ENCODE measurements around the gene BCL7B. TPM values are rescaled to one million over a fixed set of nuclear protein-coding genes. Genes with fewer than 3 reads are reported as not detected.

The BCL7B gene
- total and polyA plus RNA-seq, 2 of the 13 experiments (the other 11 are each of a cell fraction or from before 2014, with no cell fraction given): 24.3 to 38.2 TPM

DNA sequence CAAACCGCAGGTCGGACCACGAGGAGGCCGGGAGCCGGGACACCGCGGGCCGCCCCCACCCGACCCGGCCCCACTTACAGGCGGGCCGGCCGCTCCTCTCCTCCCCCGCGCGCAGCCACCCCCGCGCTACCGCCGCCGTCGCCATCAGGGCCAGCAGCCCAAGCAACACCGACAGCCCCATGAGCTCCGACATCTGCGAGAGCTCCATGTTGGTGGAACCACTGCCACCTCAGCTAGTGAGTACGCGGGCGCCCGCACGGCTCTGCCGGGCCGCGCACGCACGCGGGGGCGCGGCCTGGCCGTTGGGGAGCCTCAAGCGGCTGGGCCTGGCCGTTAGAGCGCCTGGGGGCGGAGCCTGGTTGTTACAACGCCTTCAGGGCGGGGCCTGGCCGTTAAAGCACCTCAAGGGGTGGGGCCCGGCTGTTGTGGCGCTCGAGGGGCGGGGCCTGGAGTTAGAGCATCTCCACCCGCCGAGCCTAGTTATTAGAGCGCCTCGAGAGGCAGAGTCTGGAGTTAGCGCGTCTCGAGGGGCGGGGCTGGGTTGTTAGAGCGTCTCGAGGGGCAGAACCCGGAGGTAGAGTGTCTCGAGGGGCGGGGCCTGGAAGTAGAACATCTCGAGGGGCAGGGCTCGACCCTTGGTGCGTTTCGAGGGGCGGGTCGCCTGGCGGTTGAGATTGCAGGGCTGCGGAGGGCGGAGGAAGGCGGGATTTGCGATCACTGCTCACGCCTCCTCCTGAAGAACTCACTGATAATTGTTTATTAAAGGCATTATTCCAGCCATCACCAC, 21.0 kb upstream of the BCL7B start, which contains the start of gene TBL2 (continued):
- TF ChIP-seq, protein P1, sequence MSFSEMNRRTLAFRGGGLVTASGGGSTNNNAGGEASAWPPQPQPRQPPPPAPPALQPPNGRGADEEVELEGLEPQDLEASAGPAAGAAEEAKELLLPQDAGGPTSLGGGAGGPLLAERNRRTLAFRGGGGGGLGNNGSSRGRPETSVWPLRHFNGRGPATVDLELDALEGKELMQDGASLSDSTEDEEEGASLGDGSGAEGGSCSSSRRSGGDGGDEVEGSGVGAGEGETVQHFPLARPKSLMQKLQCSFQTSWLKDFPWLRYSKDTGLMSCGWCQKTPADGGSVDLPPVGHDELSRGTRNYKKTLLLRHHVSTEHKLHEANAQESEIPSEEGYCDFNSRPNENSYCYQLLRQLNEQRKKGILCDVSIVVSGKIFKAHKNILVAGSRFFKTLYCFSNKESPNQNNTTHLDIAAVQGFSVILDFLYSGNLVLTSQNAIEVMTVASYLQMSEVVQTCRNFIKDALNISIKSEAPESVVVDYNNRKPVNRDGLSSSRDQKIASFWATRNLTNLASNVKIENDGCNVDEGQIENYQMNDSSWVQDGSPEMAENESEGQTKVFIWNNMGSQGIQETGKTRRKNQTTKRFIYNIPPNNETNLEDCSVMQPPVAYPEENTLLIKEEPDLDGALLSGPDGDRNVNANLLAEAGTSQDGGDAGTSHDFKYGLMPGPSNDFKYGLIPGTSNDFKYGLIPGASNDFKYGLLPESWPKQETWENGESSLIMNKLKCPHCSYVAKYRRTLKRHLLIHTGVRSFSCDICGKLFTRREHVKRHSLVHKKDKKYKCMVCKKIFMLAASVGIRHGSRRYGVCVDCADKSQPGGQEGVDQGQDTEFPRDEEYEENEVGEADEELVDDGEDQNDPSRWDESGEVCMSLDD (CRISPR knock-in tag; IDR thresholded peaks at IDR 0.05; ENCODE audit: borderline replicate concordance): no peak; the same call in 1 of the 2 replicates
- TF ChIP-seq ZNF251 (CRISPR knock-in tag; IDR thresholded peaks at IDR 0.05) (no peak), BHLHE40 (IDR thresholded peaks at IDR 0.05; ENCODE audit: low read length) (no peak), DNMT3B (CRISPR knock-in tag; conservative IDR thresholded peaks at IDR 0.05) (no peak), GABPB1 (CRISPR knock-in tag; IDR thresholded peaks at IDR 0.05) (peak; percentile 47; the same call in 1 of the 2 replicates), ISX (CRISPR knock-in tag; conservative IDR thresholded peaks at IDR 0.05) (0 out of 2 replicates have a peak, but pooled peaks have one; percentile 36), ZNF432 (CRISPR knock-in tag; IDR thresholded peaks at IDR 0.05; ENCODE audit: borderline replicate concordance) (no peak), ZNF274 (CRISPR knock-in tag; IDR thresholded peaks at IDR 0.05) (no peak), ZNF776 (CRISPR knock-in tag; IDR thresholded peaks at IDR 0.05) (peak; percentile 89; the same call in 1 of the 2 replicates), GPN1 (CRISPR knock-in tag; IDR thresholded peaks at IDR 0.05; ENCODE audit: borderline replicate concordance) (no peak), BRCA1 (CRISPR knock-in tag; IDR thresholded peaks at IDR 0.05) (no peak), TRIM24 (CRISPR knock-in tag; IDR thresholded peaks at IDR 0.05) (no peak), ARNTL (CRISPR knock-in tag; IDR thresholded peaks at IDR 0.05) (no peak; the same call in 1 of the 2 replicates), ZNF17 (CRISPR knock-in tag; IDR thresholded peaks at IDR 0.05) (no peak), SOX13 (IDR thresholded peaks at IDR 0.05) (no peak), SOX13 (CRISPR knock-in tag; conservative IDR thresholded peaks at IDR 0.05 in 1 of 2, IDR thresholded peaks at IDR 0.05 in 1 of 2) (no peak), KDM1A (CRISPR knock-in tag; IDR thresholded peaks at IDR 0.05) (no peak), ZNF883 (CRISPR knock-in tag; IDR thresholded peaks at IDR 0.05; ENCODE audit: not compliant biosample characterization) (no peak), TP53 (CRISPR knock-in tag; conservative IDR thresholded peaks at IDR 0.05) (no peak), SOX5 (CRISPR knock-in tag; IDR thresholded peaks at IDR 0.05; ENCODE audit: borderline replicate concordance) (0 out of 2 replicates have a peak, but pooled peaks have one; percentile 16), ZFP1 (CRISPR knock-in tag; IDR thresholded peaks at IDR 0.05) (no peak), NAIF1 (CRISPR knock-in tag; IDR thresholded peaks at IDR 0.05; ENCODE audit: borderline replicate concordance) (no peak), EED (CRISPR knock-in tag; IDR thresholded peaks at IDR 0.05) (no peak), HOXA5 (CRISPR knock-in tag; IDR thresholded peaks at IDR 0.05) (no peak)
- TF ChIP-seq, protein P2, sequence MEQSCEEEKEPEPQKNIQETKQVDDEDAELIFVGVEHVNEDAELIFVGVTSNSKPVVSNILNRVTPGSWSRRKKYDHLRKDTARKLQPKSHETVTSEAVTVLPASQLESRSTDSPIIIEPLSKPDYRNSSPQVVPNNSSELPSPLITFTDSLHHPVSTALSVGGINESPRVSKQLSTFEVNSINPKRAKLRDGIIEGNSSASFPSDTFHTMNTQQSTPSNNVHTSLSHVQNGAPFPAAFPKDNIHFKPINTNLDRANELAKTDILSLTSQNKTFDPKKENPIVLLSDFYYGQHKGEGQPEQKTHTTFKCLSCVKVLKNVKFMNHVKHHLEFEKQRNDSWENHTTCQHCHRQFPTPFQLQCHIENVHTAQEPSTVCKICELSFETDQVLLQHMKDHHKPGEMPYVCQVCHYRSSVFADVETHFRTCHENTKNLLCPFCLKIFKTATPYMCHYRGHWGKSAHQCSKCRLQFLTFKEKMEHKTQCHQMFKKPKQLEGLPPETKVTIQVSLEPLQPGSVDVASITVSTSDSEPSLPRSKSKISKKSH (CRISPR knock-in tag; IDR thresholded peaks at IDR 0.05; ENCODE audit: borderline replicate concordance): no peak
- TF ChIP-seq, protein P3, sequence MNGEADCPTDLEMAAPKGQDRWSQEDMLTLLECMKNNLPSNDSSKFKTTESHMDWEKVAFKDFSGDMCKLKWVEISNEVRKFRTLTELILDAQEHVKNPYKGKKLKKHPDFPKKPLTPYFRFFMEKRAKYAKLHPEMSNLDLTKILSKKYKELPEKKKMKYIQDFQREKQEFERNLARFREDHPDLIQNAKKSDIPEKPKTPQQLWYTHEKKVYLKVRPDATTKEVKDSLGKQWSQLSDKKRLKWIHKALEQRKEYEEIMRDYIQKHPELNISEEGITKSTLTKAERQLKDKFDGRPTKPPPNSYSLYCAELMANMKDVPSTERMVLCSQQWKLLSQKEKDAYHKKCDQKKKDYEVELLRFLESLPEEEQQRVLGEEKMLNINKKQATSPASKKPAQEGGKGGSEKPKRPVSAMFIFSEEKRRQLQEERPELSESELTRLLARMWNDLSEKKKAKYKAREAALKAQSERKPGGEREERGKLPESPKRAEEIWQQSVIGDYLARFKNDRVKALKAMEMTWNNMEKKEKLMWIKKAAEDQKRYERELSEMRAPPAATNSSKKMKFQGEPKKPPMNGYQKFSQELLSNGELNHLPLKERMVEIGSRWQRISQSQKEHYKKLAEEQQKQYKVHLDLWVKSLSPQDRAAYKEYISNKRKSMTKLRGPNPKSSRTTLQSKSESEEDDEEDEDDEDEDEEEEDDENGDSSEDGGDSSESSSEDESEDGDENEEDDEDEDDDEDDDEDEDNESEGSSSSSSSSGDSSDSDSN (CRISPR knock-in tag; IDR thresholded peaks at IDR 0.05): peak; percentile 74; the same call in 1 of the 2 replicates
